ENCODE measurements around the gene F2R. TPM values are rescaled to one million over a fixed set of nuclear protein-coding genes. Genes with fewer than 3 reads are reported as not detected.
"Not testable (repeated sequence)": the region's sequence is repeated elsewhere in the genome, so short reads cannot be mapped to it uniquely, and the experiment has no call there.

F2R gene
- total and polyA plus RNA-seq, 9 of the 15 experiments (the other 6 are each of a cell fraction or from before 2014, with no cell fraction given), result 4.0 to 34.7 (median 15.1) TPM

DNA sequence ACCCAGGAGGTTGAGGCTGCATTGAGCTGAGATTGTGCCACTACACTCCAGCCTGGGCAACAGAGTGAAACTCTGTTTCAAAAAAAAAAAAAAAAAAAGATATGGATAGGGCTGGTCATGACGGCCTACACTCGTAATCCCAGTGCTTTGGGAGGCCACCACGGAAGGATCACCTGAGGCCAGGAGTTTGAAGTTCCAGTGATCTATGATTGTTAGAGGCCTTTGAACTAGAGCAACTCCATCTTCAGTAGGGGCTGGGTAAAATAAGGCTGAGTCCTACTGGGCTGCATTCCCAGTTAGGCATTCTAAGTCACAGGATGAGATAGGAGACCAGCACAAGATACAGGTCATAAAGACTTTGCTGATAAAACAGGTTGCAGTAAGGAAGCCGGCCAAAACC is 64.7 kb downstream of the F2R start:
- DNase-seq (ENCODE audit: extremely low read depth in 1 of 4, low spot score in 3 of 4); H3K4me1 ChIP-seq (replicated peaks in 1 of 2; ENCODE audit: control insufficient read depth in 2 of 2, insufficient read depth in 2 of 2, low read length in 2 of 2); H3K4me3 ChIP-seq; H3K9ac ChIP-seq (ENCODE audit: insufficient read depth in 1 of 2, low read depth in 2 of 2, low read length in 2 of 2); BruUV-seq (replicated peaks); H3K9me1 ChIP-seq (ENCODE audit: control insufficient read depth, insufficient read depth, low read length); H4K20me1 ChIP-seq (replicated peaks; ENCODE audit: control insufficient read depth, insufficient read depth, low read length); FAIRE-seq; H3K79me2 ChIP-seq (ENCODE audit: control insufficient read depth, insufficient read depth, low read length); POLR2A ChIA-PET; H3K36me3 ChIP-seq (ENCODE audit: control insufficient read depth, insufficient read depth, low read length); ATAC-seq; CTCF ChIA-PET (ENCODE audit: low intra/inter-chr PET ratio); H2AFZ ChIP-seq (ENCODE audit: low read depth, low read length); H3K27ac ChIP-seq (ENCODE audit: extremely low read depth, low read depth, low read length); intact Hi-C loops (cut with micrococcal nuclease); H3K9me3 ChIP-seq (replicated peaks; ENCODE audit: control insufficient read depth, insufficient read depth, low read depth, low read length); H3K4me2 ChIP-seq (ENCODE audit: insufficient read depth, low read length); H3K27me3 ChIP-seq (ENCODE audit: control insufficient read depth in 2 of 2, insufficient read depth in 2 of 2, low read length in 2 of 2): not testable (repeated sequence)
- in situ Hi-C loops (cut with MboI), result loop anchor here (5.0 kb wide), 1 partner anchor 183 kb away; no protein-coding TSS in a partner anchor
- WGBS (ENCODE audit: insufficient coverage, low coverage, missing lambda C conversion rate), result 11% methylated on average over 4 of the region's 4 CpGs

DNA sequence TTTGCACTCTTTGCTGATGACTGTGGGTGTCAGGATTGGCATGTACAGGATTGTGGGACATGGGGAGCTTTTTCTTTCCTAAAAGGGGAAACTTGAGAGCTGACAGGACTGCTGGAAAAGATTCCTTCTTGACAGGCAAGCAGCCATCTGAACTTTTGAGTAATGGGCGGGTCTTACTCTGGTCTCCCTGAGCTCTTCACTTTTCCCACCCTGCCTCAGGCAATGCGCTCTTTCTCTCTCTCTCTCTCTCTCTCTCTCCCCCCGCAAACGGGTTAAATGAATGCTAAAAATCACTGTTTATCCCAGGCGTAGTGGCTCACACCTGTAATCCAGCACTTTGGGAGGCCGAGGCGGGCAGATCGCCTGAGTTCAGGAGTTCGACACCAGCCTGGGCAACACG is 65.8 kb downstream of the F2R start:
- no peak overlapping the region for H3K9ac ChIP-seq (ENCODE audit: insufficient read depth in 1 of 2, low read depth in 2 of 2, low read length in 2 of 2)
- no peaks in the 10 kb centered on the region for H3K9me1 ChIP-seq (ENCODE audit: control insufficient read depth, insufficient read depth, low read length)
- no peaks in the 10 kb centered on the region for H3K4me1 ChIP-seq (replicated peaks in 1 of 2; ENCODE audit: control insufficient read depth in 2 of 2, insufficient read depth in 2 of 2, low read length in 2 of 2)
- POLR2A ChIA-PET, result interaction anchor here (1.1 kb wide), 1 partner anchor 15 kb away, joined by 5 read pairs; no protein-coding TSS in a partner anchor
- H3K4me3 ChIP-seq, result no peak overlapping the region
- no peaks in the 10 kb centered on the region for H3K79me2 ChIP-seq (ENCODE audit: control insufficient read depth, insufficient read depth, low read length)
- CTCF ChIA-PET (ENCODE audit: low intra/inter-chr PET ratio), result no interaction called here
- H3K9me3 ChIP-seq (replicated peaks; ENCODE audit: control insufficient read depth, insufficient read depth, low read depth, low read length), result no peaks in the 10 kb centered on the region
- intact Hi-C loops (cut with micrococcal nuclease), result no loop called here
- H3K4me2 ChIP-seq (ENCODE audit: insufficient read depth, low read length), result no peak overlapping the region
- H3K36me3 ChIP-seq (ENCODE audit: control insufficient read depth, insufficient read depth, low read length), result no peaks in the 10 kb centered on the region
- DNase-seq (ENCODE audit: extremely low read depth in 1 of 4, low spot score in 3 of 4), result no peak
- 30% methylated on average over 3 of the region's 10 CpGs for WGBS (ENCODE audit: insufficient coverage, low coverage, missing lambda C conversion rate)
- in situ Hi-C loops (cut with MboI), result loop anchor here (5.0 kb wide), 1 partner anchor 184 kb away; no protein-coding TSS in a partner anchor
- ATAC-seq, result no peak
- H2AFZ ChIP-seq (ENCODE audit: low read depth, low read length), result no peak overlapping the region
- peaks cover 0 to 2% of the 10 kb centered on the region in 2 experiments; a peak in 2 of 5 replicates for H3K27me3 ChIP-seq (ENCODE audit: control insufficient read depth in 2 of 2, insufficient read depth in 2 of 2, low read length in 2 of 2)
- H4K20me1 ChIP-seq (replicated peaks; ENCODE audit: control insufficient read depth, insufficient read depth, low read length), result no peaks in the 10 kb centered on the region
- FAIRE-seq, result no peak
- no TSS peak for BruUV-seq (replicated peaks)
- no peak overlapping the region for H3K27ac ChIP-seq (ENCODE audit: extremely low read depth, low read depth, low read length)
- TF ChIP-seq ZNF174 (CRISPR knock-in tag; IDR thresholded peaks at IDR 0.05) (no peak), RBFOX2 (IDR thresholded peaks at IDR 0.05; ENCODE audit: low read depth, low read length) (no peak), ZNF41 (CRISPR knock-in tag; conservative IDR thresholded peaks at IDR 0.05) (no peak), NONO (IDR thresholded peaks at IDR 0.05; ENCODE audit: low read depth in 2 of 2, low read length in 1 of 2) (no peak), SLC30A9 (CRISPR knock-in tag; IDR thresholded peaks at IDR 0.05) (no peak), BMI1 (IDR thresholded peaks at IDR 0.05; ENCODE audit: low read length) (no peak), TRIM24 (IDR thresholded peaks at IDR 0.05) (no peak), GABPB2 (CRISPR knock-in tag; conservative IDR thresholded peaks at IDR 0.05) (no peak), NFE2 (IDR thresholded peaks at IDR 0.05; ENCODE audit: low read depth) (no peak), PHF21A (IDR thresholded peaks at IDR 0.05; ENCODE audit: borderline replicate concordance, low read depth) (no peak)
- TF ChIP-seq, protein P1, sequence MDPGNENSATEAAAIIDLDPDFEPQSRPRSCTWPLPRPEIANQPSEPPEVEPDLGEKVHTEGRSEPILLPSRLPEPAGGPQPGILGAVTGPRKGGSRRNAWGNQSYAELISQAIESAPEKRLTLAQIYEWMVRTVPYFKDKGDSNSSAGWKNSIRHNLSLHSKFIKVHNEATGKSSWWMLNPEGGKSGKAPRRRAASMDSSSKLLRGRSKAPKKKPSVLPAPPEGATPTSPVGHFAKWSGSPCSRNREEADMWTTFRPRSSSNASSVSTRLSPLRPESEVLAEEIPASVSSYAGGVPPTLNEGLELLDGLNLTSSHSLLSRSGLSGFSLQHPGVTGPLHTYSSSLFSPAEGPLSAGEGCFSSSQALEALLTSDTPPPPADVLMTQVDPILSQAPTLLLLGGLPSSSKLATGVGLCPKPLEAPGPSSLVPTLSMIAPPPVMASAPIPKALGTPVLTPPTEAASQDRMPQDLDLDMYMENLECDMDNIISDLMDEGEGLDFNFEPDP (CRISPR knock-in tag; IDR thresholded peaks at IDR 0.05), result no peak
- TF ChIP-seq, protein P2, sequence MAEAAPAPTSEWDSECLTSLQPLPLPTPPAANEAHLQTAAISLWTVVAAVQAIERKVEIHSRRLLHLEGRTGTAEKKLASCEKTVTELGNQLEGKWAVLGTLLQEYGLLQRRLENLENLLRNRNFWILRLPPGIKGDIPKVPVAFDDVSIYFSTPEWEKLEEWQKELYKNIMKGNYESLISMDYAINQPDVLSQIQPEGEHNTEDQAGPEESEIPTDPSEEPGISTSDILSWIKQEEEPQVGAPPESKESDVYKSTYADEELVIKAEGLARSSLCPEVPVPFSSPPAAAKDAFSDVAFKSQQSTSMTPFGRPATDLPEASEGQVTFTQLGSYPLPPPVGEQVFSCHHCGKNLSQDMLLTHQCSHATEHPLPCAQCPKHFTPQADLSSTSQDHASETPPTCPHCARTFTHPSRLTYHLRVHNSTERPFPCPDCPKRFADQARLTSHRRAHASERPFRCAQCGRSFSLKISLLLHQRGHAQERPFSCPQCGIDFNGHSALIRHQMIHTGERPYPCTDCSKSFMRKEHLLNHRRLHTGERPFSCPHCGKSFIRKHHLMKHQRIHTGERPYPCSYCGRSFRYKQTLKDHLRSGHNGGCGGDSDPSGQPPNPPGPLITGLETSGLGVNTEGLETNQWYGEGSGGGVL (CRISPR knock-in tag; IDR thresholded peaks at IDR 0.05), result no peak
- TF ChIP-seq, protein P3, sequence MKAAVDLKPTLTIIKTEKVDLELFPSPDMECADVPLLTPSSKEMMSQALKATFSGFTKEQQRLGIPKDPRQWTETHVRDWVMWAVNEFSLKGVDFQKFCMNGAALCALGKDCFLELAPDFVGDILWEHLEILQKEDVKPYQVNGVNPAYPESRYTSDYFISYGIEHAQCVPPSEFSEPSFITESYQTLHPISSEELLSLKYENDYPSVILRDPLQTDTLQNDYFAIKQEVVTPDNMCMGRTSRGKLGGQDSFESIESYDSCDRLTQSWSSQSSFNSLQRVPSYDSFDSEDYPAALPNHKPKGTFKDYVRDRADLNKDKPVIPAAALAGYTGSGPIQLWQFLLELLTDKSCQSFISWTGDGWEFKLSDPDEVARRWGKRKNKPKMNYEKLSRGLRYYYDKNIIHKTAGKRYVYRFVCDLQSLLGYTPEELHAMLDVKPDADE (conservative IDR thresholded peaks at IDR 0.05; ENCODE audit: control insufficient read depth, low read depth, low read length), result no peak
